ENCODE data around the gene CHD5.
A peak's percentile ranks its signal among the peaks of the same experiment; 100 is the strongest.

CHD5 gene

DNA sequence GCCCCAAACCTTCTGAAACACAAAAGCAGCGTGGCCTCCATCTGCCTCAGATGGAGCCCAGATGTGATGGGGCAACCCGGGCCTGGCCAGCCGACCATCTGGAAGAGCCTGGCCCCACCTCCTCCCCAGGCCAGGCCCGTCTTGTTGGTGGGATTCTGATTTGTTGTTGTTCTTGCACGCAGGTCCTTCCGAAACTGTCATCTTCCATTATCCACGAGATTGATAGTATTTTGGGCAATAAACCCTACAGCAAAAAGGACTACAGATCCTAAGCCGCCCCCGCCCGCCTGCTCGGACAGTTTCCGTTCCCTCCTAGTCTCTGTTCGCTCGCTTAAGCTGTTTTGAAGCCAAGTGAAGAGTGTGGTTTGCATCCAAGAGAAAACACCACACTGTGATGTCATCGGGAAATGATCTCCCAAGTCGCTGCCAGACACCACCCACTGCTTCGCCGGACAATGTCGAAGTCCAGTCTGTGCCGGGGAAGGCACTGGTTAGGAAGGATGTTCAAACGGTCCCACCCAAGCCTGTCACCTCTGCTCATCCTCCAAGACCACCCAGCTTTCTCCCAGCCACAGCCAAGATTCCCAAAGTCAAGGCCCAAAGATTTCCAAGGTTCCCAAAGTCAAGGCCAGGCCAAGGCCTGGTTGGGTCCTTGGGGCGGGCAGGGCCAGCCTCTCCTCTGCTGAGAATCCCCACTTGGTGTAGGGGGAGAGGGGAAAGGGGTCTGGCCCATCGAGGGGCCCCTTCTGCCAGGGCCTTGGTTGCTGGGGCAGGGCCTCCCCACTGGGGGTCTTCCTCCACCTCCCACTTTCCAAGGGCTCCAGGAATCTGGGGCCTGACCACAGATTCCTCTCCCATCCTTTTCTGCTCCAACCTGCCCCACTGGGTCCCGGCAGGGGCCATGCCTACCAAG, 81.6 kb downstream of the CHD5 start:
- DNase-seq (ENCODE audit: low read depth), result peak; percentile 35

DNA sequence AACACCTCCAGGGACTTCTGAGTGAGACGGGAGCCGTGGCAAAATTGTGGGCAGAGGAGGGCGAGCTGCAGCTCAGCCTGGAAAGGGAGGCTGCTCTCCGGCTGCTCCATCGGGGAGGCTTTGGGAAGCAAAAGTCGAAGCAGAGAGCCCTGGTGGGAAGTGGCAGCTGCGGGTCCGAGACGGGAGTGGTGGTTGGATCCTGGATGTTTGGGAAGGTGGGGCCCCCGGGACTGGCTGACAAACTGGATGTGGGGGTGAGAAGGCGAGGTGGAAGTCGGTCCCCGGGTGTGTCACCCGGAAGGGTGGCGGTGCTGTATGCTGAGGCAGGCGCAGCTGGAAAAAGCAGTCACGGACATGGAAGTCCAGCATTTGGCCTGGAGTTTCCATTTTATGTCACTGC, 82.3 kb downstream of the CHD5 start:
- no peak for DNase-seq (ENCODE audit: low read depth)

DNA sequence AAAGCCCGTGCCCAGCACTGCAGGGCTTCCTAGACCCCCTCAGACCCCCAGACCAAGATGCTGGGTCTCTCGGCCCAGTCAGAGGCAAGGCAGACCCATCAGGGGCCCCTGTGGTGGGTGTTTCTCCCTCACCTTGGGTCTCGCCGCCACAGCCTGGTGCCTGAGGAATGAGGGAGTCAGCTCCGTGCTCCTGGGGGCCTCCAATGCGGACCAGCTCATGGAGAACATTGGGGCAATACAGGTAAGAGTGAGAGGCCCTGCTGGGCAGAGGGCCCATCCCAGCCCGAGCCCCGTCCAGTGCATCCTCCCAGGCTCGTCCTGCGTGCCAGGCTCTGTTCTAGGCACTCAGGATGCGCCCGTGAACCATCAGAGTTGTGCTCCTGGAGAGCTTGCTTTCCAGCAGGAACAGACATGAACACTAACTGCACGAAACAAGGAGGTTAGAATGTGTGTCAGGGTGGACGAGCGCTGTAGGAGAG, 83.0 kb downstream of the CHD5 start:
- DNase-seq (ENCODE audit: low read depth), result no peak

DNA sequence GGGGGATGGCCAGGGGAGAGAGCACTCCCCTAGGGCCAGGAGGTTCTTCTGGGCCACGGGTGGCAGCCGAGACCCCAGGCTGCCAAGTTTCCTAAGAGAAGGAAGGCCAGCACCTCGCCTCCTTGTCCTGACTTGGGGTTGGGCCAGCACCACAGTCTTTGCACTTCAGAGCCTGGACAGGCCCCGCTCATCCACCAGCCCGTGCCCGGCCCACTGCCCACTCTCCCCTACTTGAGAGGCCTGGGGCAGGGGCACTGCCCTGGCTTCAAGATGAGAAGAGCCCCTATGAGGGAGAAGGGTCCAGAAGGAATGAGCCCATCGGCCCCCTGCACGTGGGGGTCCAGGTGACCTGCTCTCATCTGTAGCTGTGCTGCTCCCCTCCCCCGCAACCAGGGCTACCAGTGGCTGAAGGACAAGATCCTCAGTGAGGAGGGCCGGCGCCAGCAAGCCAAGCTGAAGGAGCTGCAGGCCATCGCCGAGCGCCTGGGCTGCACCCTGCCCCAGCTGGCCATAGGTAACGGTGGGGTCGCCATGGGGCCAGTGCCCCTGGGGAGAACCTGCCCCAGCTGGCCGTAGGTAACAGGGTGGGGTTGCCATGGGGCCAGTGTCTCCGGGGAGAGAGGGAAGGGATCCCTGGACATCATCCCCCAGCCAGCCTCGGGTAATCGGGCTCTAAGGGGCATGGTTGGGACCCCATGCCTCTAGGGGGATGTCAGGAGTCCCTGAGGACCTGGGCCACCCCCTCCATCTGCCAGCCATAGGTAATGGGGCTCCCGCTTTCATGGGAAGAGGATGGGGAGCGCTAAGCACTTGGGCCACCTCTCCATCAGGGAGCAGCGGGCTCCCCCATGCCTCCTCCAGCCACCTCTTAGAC, 83.6 kb downstream of the CHD5 start:
- no peak for DNase-seq (ENCODE audit: low read depth)

DNA sequence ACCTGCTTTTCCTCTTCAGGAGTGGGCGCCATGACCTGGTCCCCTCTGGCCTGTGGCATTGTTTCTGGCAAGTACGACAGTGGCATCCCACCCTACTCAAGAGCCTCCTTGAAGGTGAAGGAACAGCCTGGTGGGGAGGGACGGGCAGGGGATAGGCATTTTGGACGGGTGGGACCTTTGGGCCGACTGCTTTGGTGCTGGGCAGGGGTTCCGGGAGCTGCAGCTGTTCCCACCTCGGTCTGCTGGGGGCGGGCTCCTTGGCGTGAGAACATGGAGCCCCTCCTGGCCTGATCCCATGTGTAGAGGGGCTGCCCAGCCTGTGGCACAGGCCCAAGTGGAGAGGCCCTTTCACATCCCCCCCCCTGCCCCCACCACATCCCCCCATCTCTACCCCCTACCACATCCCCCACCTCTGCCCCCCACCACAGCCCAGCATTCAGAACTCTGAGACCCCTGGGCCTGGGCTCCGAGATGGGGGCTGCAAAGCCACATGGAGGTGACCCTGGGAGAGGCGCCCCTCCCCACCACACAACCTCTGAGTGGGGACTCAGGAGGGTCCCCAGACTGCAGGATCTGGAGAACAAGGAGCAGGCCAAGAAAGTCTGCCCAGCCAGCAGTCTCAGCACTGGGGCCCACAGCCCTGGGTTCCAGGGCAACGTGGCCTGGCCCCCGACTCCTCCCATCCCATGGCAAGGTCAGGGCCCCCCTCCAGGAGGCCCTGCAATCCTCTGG, 84.4 kb downstream of the CHD5 start:
- DNase-seq (ENCODE audit: low read depth), result no peak

DNA sequence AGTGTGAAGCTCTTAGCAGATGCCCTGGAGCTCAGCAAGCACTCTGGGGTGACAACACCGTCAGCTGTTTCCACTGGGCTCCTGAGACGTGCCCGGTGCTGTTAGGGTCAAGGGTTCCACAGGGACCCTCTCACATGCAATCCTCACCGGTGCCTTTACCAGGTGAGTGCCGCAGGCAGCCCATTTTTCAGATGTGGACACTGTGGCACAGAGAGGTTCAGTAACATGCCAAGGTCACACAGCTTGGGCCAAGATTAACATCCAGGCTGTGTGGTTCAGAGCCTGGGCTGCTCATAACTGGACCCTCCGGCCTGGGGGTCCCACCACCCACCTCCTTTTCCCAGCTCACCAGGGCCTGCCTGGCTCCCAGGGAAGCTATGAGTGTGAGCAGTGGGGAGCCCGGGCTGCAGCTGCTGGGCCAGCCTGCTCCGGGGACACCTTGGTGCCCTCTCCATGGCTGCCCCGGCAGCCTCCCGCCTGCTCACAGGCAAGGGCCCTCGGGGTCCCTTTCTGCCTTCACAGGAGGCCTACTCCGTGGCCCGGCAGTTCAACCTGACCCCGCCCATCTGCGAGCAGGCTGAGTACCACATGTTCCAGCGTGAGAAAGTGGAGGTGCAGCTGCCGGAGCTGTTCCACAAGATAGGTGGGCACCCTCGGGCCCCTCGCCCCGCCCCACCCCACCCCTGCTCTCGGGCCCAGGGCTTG, 85.2 kb downstream of the CHD5 start:
- DNase-seq (ENCODE audit: low read depth), result no peak

DNA sequence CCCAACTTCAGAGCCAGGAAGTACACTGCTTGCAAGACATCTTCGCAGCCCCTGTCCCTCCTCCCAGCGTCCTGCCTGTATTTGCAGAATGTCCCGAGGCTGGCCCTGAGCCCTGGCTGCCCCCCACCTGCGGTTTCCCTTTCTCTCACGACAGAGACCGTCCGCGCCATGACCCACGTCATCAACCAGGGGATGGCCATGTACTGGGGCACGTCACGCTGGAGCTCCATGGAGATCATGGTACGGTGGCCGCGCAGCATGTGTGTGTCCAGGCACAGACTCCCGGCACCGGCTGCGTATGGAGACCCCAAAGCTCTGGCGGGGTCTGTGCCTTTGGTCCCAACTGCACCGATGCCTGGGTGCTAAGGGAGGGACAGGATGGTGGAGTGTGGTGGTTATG, 85.9 kb downstream of the CHD5 start:
- no peak for DNase-seq (ENCODE audit: low read depth)

DNA sequence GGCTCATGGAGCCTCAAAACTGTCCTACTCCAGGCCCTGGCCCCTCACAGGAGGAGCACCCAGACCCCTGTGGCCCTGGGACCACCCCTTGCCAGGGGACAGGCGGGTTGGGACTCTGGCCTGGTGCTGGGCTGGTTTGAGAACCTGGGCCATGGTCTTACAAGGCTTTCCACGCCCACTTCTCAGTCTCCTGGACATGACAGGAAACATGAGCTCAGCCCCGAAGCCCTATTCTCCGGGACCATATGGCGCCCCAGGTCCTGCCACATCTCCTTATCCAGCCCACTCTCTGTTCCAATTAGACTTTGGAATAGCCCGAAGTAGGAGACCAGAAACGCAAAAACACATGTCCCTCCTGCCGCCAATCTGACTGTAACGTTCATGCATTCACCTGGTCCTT, 86.5 kb downstream of the CHD5 start:
- no peak for DNase-seq (ENCODE audit: low read depth)

DNA sequence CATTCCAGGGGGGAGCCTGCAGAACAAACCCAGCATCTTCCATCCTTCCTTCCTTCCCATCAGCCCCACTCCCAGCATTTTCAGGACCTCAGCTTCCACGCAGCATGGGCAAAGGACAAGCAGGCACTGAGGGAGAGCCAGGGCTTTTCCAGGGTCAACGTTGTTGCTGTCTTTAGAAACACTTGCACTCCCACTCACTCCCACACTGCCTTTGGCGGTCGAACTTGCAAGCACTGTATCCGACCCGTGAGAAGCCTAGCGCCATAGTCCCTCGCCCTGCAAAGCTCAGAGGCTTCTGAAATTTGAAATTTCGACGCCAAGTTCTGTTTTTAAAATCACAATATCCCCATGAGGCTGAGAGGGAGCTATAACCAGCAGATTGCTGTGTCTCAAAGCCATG, 87.0 kb downstream of the CHD5 start:
- DNase-seq (ENCODE audit: low read depth), result no peak

DNA sequence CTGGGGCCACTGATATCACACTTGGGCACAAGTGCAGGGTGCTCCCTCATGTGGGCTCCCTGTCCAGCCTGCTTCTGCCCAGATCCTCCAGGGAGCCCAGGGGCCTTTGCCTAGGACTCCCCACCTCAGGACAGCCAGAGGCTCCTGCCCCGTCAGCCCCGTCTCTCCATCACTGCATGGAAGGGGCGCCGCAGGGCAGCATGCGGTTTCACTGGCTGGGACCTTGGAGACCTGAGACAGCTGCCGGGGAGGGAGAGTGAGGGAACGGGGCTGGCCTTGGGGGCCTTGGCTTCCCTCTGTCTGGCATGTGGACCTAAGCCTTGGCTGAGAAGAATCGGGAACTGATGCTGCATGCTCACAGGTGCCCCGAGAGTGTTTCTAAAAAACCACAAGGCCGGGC, 87.9 kb downstream of the CHD5 start:
- no peak for DNase-seq (ENCODE audit: low read depth)

DNA sequence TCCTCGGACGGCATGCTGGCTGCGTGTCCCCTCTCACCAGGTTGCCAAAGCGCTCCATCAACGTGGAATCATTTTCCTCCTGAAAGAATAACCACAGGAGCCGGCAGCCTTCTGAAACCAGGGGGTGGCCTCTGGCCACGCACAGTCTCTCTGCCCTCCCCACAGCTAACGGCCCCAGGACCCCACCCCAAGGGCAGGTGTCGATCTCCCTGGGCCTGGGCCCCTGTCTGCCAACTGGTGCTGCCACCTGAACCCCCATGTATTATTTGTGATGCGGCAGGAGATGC, 88.4 kb downstream of the CHD5 start:
- no peak for DNase-seq (ENCODE audit: low read depth)

DNA sequence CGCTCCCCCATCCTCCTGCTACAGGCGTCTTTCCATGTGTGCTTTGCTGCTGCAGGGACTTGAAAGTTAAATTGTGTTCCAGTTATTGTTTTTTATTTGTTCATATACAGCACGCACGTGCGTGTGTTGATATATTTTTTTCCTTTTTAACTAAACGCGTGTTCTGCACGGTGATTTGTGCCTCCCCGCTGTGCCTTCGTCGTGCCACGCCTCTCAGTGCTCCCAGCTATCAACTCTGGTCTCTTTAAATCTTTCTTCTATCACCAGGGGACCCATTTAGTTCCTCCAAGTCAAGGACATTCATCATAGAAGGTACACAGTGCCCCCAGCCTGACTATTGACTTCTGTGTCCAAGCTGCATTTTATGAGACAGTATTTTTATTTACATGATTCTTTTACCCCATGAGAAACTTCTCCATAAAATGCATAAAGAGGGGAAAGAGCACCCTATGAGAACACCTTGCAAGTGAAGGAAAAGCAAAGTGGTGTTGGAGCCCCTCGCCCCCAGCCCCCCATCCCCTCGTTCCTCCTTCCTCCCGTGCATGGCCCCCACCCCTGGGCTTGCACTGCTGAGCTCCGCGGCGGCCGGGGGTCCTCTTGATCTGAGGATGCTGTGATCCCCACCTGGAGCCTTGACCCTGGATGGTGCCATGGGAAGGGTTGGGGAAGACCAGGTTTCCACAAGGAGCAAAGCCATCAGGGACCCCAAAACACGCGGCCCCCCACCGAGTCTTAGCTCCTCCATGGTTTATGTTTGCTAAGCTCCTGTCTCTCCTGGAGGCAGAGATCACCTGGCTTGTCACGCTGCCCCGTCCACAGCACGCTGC, 88.9 kb downstream of the CHD5 start:
- DNase-seq (ENCODE audit: low read depth), result no peak

DNA sequence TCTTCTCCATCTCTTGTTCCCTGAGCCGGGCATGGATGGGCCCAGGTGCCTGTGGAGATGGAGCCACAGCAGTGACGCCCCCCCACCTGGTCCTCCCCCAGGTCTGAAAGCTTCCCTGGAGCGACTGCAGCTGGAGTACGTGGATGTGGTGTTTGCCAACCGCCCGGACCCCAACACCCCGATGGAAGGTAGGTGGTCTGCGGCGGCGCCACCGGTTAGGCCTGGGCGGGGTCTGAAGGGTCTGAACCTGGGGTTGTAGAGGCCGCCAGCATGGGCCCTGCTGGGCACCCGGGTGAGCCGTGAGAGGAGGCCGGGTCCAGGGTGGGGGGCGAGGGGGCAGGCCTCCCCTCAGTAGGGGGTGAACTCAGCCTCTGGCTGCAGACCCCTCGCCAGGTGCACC, 89.8 kb downstream of the CHD5 start:
- DNase-seq (ENCODE audit: low read depth), result no peak

DNA sequence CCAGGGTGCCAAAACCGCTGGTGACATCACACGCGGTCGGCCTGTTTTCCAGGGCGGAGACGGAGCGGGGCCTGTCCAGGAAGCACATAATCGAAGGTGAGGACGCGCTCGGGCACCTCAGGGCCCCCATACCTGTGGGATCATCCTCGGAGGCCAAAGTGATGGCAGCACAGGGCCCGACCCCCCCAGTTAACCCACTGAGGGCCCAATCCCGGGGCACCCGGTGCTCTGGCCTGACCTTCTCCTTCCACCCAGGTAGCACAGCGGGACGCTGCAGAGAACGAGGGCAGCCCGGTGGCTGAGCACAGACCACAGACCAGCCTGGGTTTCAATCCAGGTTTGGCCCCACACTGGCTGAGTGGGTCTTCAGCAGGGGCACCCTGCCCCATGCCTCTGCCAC, 91.2 kb downstream of the CHD5 start:
- DNase-seq (ENCODE audit: low read depth), result no peak

DNA sequence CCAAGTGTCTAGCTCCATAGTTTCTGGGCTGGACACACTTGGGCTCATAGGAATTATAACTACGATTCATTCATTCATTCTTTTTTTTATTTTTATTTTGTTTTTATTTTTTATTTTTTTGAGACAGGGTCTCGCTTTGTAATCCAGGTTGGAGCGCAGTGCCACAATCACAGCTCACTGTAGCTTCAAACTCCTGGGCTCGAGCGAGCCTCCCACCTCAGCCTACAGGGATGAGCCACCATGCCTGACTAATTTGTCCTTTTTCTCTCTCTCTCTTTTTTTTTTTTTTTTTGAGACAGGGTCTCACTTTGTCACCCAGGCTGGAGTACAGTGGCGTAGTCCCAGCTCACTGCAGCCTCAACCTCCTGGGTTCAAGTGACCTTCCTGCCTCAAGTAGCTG, 92.2 kb downstream of the CHD5 start:
- DNase-seq (ENCODE audit: low read depth), result no peak

DNA sequence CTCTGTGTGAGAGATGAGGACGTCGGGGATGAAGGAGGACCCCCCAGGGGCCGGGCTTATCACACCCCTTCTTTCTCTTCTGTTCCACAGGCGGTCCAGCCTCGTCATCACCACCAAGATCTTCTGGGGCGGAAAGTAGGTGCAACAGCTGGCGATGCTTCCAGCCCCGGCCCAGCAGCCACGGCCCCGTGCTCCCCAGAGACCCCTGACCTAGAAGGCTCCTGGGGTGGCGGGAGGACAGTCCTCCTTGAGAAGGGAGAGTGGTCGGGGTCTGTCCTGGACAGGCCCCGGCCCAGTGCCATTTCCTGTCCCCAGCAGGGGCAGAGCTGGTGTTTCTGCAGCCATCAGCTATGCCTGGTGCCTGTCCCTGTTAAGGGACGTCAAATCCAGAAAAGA, 92.7 kb downstream of the CHD5 start:
- no peak for DNase-seq (ENCODE audit: low read depth)

DNA sequence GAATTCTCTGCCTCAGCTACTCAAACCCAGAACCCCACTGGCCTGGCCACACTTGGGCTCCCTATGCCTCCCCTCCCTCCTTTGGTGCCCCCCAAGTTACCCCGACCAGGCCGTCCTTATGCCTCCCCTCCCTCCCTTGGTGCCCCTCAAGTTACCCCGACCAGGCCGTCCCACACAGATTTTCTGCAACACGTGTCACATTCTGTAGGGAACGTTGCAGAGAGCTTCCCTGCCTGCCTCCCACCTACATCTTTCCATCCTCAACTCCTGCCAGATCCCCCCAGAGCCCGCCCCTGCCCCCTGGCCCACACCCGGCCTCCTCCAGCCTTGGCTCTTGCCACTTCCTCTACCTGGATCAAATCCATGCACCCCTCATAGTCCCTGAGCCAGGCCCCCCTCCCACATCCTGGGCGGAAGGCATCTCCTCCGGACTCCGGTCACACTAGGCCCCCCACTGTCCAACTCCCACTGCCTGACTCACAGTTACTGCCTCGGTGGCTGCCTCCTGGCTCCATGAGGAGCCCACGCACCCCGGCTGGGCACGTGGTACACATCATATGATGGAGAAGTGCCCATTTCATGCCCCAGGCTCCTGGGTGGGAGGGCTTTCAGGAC, 93.3 kb downstream of the CHD5 start:
- DNase-seq (ENCODE audit: low read depth), result no peak

DNA sequence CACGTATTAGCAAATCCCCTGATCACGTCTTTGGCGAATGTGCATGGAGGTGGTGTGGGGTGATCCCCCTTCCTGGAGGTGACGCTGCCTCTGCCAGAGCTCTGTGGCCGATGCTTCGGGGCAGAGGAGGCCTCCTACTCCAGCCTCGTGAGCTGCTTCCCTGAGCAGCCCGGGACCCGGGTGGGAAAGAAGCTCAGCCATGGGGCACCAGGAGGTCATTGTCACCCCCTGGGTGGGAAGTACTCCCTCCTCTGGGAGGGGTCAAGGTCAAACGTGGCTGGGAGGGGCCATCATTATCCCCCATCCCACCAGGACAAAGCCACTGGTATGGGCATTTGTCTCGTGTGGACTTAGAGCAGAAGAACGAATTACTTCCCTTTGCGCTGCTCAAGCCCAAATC, 93.8 kb downstream of the CHD5 start:
- no peak for DNase-seq (ENCODE audit: low read depth)

DNA sequence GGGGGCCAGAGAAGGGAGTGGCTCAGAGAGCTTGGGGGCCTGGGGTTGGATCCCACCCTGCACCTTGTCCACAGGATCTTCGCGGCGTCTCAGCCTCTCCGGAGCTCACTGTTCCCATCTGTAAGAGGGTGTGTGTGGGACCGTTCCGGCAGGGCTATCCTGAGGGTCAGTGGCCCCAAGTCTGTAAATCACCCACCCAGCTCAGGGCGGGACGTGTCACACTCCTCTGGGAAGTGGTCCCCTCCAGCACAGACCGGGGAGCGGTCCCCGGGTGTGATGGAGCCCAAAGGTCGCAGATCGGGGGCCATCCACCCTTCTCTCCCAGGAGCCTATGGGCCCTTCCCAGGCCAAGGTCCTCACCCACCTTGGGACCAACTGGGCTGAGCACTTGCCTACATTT, 94.5 kb downstream of the CHD5 start:
- no peak for DNase-seq (ENCODE audit: low read depth)

DNA sequence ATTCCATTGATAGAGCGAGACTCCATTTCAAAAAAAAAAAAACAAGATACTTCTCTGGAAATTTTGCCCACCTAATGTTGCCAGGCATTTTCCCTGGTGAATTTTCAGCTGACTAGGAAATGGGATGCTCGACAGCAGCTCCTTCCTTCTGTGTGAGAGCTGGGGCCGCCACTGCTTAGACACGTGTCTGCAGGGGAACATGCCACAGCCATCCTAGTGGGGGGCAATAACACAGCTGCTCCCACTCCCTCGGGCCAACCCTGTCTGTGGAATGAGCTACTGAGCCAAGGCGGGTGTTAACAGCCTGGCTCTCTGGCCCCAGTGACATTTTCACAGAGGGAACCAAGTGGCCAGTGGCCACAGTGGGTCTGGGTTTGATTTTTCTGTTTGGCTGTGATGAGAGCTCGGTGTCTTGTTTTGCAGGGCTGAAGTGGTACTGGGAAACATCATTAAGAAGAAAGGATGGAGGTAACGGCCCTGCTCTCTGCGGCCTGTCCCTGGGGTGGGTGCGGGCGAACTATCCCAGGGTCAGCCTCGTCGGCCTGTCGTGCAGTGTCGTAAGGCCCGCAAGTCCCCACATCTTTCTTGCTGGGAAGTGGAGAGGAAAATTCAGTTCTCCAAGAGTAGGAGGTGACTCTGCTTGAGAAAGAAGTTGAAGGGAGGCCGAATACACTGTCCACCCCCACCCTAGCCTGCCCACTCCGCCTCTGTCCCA, 95.2 kb downstream of the CHD5 start:
- DNase-seq (ENCODE audit: low read depth), result no peak
